Parathyroid adenoma (tissue), 2 donors: ENCODE data around the gene LAPTM5.

ENCODE experiments used
- H2AFZ ChIP-seq: fragments of 300-600 bp; sonication (generic); one replicate; pipeline ENCODE4 v1.7.0; 2017; ENCODE audit warnings: antibody characterized with exemption, mild to moderate bottlenecking
- H3K27ac ChIP-seq: fragments of 300-600 bp; sonication (generic); one replicate; pipeline ENCODE4 v1.7.0; 2017
- H3K27me3 ChIP-seq: fragments of 300-600 bp; sonication (generic); one replicate; pipeline ENCODE4 v1.7.0; 2017; ENCODE audit warnings: low read length; ENCODE audit not compliant: control insufficient read depth, insufficient read depth
- H3K36me3 ChIP-seq: fragments of 300-600 bp; sonication (generic); one replicate; pipeline ENCODE4 v1.7.0; 2017; ENCODE audit warnings: low read length; ENCODE audit not compliant: control insufficient read depth, insufficient read depth
- H3K4me1 ChIP-seq: fragments of 300-600 bp; sonication (generic); one replicate; pipeline ENCODE4 v1.7.0; 2017; ENCODE audit warnings: control low read depth
- H3K4me2 ChIP-seq: fragments of 300-600 bp; sonication (generic); one replicate; pipeline ENCODE4 v1.7.0; 2017; ENCODE audit warnings: low read length
- H3K4me3 ChIP-seq: fragments of 300-600 bp; sonication (generic); one replicate; pipeline ENCODE4 v1.7.0; 2017; ENCODE audit warnings: low read depth, low read length
- H3K79me2 ChIP-seq: fragments of 300-600 bp; sonication (generic); one replicate; pipeline ENCODE4 v1.7.0; 2017; ENCODE audit warnings: control low read depth
- H3K9ac ChIP-seq: fragments of 300-600 bp; sonication (generic); one replicate; pipeline ENCODE4 v1.7.0; 2017; ENCODE audit warnings: mild to moderate bottlenecking
- H3K9me3 ChIP-seq: fragments of 300-600 bp; sonication (generic); one replicate; pipeline ENCODE4 v1.7.0; 2017; ENCODE audit warnings: low read length; ENCODE audit not compliant: control insufficient read depth
- CTCF ChIP-seq: fragments of 300-600 bp; sonication (generic); IDR thresholded peaks from one replicate; pipeline ENCODE4 v1.7.0; 2017; ENCODE audit warnings: antibody characterized with exemption, mild to moderate bottlenecking
- donor health status: primary hyperparathyroidism.

LAPTM5 gene

GRCh38 chr1:30743584-30744059 lies 14.0 kb downstream of the LAPTM5 start:
- H3K9ac ChIP-seq = no peak overlapping the region
- no peaks in the 10 kb centered on the region for H3K36me3 ChIP-seq
- no peak overlapping the region for H2AFZ ChIP-seq
- H3K4me3 ChIP-seq = no peak overlapping the region
- no peaks in the 10 kb centered on the region for H3K79me2 ChIP-seq
- H3K27ac ChIP-seq = no peak overlapping the region
- H3K4me1 ChIP-seq = no peaks in the 10 kb centered on the region
- TF ChIP-seq CTCF = no peak
- no peak overlapping the region for H3K4me2 ChIP-seq
- no peaks in the 10 kb centered on the region for H3K27me3 ChIP-seq
- no peaks in the 10 kb centered on the region for H3K9me3 ChIP-seq

GRCh38 chr1:30742963-30743559 lies 14.5 kb downstream of the LAPTM5 start:
- TF ChIP-seq CTCF = no peak
- Histone ChIP-seq H3K9me3 (peaks cover 3% of the 10 kb centered on the region), H3K4me3 (no peak overlapping the region), H3K9ac (no peak overlapping the region), H2AFZ (no peak overlapping the region), H3K27me3 (no peaks in the 10 kb centered on the region), H3K36me3 (no peaks in the 10 kb centered on the region), H3K4me2 (no peak overlapping the region), H3K27ac (no peak overlapping the region), H3K4me1 (no peaks in the 10 kb centered on the region), H3K79me2 (no peaks in the 10 kb centered on the region)

- Histone ChIP-seq H3K9me3 (peaks cover 3% of the 10 kb centered on the region), H3K36me3 (no peaks in the 10 kb centered on the region), H3K4me1 (no peaks in the 10 kb centered on the region), H3K79me2 (no peaks in the 10 kb centered on the region), H3K27me3 (no peaks in the 10 kb centered on the region), H3K4me2 (no peak overlapping the region), H2AFZ (no peak overlapping the region), H3K9ac (no peak overlapping the region), H3K27ac (no peak overlapping the region), H3K4me3 (no peak overlapping the region)
- TF ChIP-seq CTCF = no peak
Measured at GRCh38 chr1:30742300-30742962, 15.1 kb downstream of the LAPTM5 start.

GRCh38 chr1:30741239-30741894 lies 16.2 kb downstream of the LAPTM5 start:
- Histone ChIP-seq H3K27me3 (no peaks in the 10 kb centered on the region), H3K9me3 (peaks cover 3% of the 10 kb centered on the region), H3K36me3 (no peaks in the 10 kb centered on the region), H3K9ac (no peak overlapping the region), H3K79me2 (no peaks in the 10 kb centered on the region), H3K4me2 (no peak overlapping the region), H3K4me3 (no peak overlapping the region), H3K4me1 (no peaks in the 10 kb centered on the region), H2AFZ (no peak overlapping the region), H3K27ac (no peak overlapping the region)
- no peak for TF ChIP-seq CTCF
